Measurements from ENCODE around the gene NBEAL2.
A peak's percentile ranks its signal among the peaks of the same experiment; 100 is the strongest.

The NBEAL2 gene

DNA sequence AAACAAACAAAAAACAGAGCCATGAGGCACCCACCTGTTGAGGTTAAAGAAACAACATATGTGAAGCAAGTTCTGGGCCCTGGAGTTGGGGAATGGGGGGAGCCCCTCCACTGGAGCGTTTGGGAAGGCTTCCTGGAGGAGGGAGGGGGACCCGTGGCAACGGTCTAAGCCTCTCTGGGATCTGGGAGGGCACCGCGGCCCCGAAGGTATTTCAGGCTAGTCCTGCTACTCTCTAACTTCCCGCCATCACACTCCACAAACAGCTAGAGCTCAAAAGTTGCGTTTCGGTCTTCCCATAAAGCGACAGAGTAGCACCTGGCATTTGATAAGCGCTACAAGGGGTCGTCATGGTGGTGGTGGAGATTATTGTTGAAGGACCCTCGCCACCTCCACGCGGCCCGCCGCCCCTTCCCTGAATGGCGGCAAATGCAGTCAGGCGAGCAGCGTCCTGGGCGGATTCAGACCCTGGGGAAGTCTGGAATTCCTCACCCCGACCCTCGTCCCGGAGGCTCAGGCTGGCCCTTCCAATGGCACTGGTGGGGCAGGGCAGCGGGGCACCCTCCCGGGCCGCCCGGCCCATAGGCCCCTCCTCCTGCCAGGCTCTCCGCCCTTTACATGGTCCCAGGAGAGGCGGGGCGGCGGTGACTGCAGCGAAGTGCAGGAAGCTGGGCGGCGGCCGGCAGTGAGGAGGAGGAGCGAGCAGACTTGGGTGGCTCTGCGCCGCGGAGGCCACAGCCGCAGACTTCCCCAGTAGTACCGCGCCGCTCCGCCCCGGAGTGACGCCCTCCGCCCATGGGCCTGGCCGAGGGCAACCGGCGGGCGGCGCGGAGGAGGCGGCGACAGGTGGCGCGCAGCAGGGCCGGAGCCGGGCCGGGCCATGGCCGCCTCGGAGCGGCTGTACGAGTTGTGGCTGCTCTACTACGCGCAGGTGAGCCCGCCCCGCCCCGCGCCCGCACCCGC, at the start of gene NBEAL2:
Gene NBEAL2 (plus strand): TSS at position 682 of the 960 bp plus-strand sequence. CDS start 196 bp downstream, at position 878.
- TF ChIP-seq CTCF (conservative IDR thresholded peaks at IDR 0.05; ENCODE audit: low read depth) = no peak
- CTCF ChIA-PET = no interaction called here
- POLR2A ChIA-PET (ENCODE audit: low non-redundant PET) = no interaction called here
- DNase-seq (ENCODE audit: low spot score) = peak; percentile 67
- H3K27ac ChIP-seq = peak within 1 kb of the TSS; percentile 91

GRCh38 chr3:46930166-46930944, 49.1 kb upstream of the NBEAL2 start:
- CTCF ChIA-PET = no interaction called here
- POLR2A ChIA-PET (ENCODE audit: low non-redundant PET) = interaction anchor here (0.6 kb wide), 1 partner anchor 39 kb away, joined by 3 read pairs; no protein-coding TSS in a partner anchor
- TF ChIP-seq CTCF (conservative IDR thresholded peaks at IDR 0.05; ENCODE audit: low read depth) = no peak
- no peak for DNase-seq (ENCODE audit: low spot score)
- peak overlapping the region; percentile 60 for H3K27ac ChIP-seq

- TF ChIP-seq CTCF (conservative IDR thresholded peaks at IDR 0.05; ENCODE audit: low read depth) = no peak
- POLR2A ChIA-PET (ENCODE audit: low non-redundant PET) = interaction anchor here (0.6 kb wide), 1 partner anchor 38 kb away, joined by 3 read pairs; no protein-coding TSS in a partner anchor
- H3K27ac ChIP-seq = peak overlapping the region; percentile 60
- CTCF ChIA-PET = no interaction called here
- no peak for DNase-seq (ENCODE audit: low spot score)
Measured at GRCh38 chr3:46930945-46931403, 48.5 kb upstream of the NBEAL2 start.

DNA sequence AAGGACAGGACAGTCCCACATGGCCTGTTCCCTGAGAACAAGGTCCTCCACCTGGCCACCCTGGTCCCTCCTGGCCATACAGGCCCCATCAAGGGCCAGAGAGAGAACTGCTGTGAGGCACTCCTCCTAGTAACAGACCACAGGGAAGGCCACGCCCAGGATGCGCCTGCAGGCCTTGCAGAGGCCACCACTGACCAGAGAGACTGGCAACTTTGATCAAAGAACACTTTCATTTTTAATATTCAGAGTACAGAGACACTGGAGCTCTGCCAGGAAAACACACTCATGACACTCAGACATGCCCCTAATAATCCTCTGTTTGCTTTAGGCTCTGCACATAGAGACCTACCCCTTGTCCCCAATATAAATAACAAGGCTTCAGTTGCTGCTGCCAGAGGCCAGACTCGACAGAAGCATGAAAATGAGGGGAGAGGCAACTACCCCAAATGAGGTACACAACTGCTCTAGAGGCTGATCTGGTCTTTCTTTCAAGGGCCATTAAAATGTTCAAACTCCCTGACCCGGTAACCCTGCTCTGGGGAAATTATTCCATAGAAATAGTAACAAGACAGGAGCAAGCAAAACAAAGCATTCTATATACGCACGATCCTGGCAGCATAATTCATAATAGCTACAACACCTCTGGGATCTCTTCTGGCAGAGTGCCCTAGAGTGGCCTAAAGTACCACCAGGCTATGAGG, 47.7 kb upstream of the NBEAL2 start:
- ChIA-PET POLR2A (ENCODE audit: low non-redundant PET) (no interaction called here), CTCF (no interaction called here)
- TF ChIP-seq CTCF (conservative IDR thresholded peaks at IDR 0.05; ENCODE audit: low read depth) = no peak
- DNase-seq (ENCODE audit: low spot score) = no peak
- peak overlapping the region; percentile 92 for H3K27ac ChIP-seq

GRCh38 chr3:46932455-46933225, 46.8 kb upstream of the NBEAL2 start:
- ChIA-PET POLR2A (ENCODE audit: low non-redundant PET) (no interaction called here), CTCF (no interaction called here)
- no peak for TF ChIP-seq CTCF (conservative IDR thresholded peaks at IDR 0.05; ENCODE audit: low read depth)
- peak overlapping the region; percentile 92 for H3K27ac ChIP-seq
- no peak for DNase-seq (ENCODE audit: low spot score)
